Esophagus squamous epithelium (tissue), 4 donors: ENCODE measurements around the gene VPS26C.

Experiments used
- CTCF ChIP-seq, 6 experiments: fragments of 450-650 bp in 4 of 6; fragments of 200-600 bp in 2 of 6; sonication (generic) in 2 of 6; IDR thresholded peaks; one replicate each; pipeline ENCODE4 v1.5.1; 2016 to 2019; ENCODE audit warnings: antibody characterized with exemption in 6 of 6, mild to moderate bottlenecking in 4 of 6, moderate library complexity in 4 of 6
- POLR2A ChIP-seq, 4 donors: fragments of 450-650 bp; IDR thresholded peaks; one replicate each; pipeline ENCODE4 v1.6.1; 2017; ENCODE audit warnings: antibody characterized with exemption in 4 of 4, mild to moderate bottlenecking in 4 of 4, moderate library complexity in 3 of 4

- TF ChIP-seq CTCF (IDR thresholded peaks at IDR 0.05) (no peak), POLR2A (IDR thresholded peaks at IDR 0.05) (no peak)
Observed at GRCh38 chr21:37193006-37193405, 74.1 kb downstream of the VPS26C start.
